Activated CD8-positive, alpha-beta memory T cell treated with anti-CD3 and anti-CD28 coated beads, Interleukin-2, amount 50 U/mL, for 24 hours (primary cell): Measurements from ENCODE around the gene ADIRF.
"Not testable (repeated sequence)": the region's sequence is repeated elsewhere in the genome, so short reads cannot be mapped to it uniquely, and the experiment has no call there.

Experiments
- DNase-seq: peaks from one replicate; pipeline ENCODE4 v3.0.0-alpha.2; 2020; ENCODE audit errors: extremely low read depth

ADIRF gene

DNA sequence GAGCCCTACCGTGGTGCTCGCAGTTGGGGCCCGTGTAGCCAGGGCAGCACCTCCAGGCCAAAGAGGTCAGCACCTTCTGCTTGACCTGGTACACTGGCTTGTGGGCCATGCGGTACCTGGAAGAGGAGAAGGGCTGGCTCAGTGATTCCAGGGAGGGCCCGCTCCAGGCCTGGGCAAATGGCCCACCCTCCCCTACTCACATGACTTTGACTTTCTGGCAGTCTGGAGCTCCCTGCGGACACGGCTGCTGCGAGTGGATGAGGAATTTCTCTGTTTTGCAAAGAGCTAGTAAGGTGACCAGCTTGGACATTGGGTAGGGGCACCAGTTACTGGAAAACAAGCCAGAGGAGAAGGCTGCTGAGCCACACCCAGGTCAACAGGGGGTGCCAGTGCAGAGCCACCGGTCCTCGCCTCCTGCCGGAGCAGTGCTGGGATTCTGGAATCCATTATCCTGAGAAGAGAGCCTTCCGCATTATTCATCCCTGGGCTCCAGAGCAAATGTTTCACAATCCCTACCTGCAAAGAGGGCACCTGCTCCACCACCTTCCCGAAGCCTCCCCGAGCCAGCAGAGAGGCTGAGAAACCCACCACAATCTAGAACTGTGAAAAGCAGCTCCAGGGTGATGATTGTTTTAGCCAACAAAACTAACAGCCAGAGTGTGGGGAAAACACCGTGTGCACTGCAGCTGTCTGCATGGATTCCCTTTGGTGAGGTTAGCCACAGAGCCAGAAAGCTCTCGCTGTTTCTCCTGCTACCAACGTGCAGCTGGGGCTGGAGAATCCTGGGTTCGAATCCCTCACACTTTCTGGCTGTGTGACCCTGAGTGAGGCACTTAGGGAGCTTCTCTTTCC is 22.7 kb upstream of the ADIRF start:
- no peak for DNase-seq

DNA sequence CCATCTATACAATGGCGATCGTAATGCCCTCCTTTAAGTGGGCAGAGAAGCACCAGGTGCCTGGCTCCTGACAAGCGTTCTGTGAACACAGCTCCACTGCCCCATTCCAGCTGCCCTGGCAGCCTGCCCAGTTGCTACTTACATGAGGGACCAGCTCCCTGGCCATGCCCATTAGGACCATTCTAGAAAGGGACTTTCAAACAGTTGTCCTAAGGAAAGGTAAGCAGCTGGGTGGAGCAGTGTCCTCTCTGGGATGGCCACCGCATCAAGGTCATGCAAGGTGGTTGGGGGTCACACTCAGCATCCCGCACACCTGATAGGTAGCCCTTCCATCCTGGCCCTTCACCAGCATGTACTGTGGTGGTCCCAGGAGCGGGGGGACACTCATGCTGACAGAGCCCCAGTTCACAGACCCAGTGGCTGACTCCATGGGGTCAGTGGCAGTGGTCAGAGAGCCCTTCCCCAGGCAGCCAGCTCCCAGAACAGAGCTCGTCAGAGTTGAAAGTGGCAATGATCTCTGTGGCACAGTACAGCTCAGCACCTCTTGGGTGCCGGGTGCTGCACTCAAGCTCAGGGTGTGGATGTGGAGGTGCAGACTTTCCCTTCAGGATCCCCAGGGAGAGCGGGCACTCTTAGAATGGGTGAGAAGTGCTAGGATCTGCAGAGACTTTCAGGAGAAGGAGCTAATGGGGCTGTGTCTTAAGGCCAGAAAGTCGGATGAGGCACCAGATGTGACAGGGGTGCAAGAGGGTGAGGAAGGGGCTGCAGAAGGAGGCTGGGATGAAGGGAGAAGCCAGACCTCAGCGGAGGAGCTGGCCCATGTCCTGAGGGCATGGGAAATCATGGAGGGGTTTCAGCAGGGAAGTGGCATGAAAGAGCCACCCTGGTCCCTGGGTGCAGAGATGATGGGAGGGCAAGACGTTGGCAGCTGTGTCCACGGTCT is 21.8 kb upstream of the ADIRF start:
- DNase-seq, result no peak

DNA sequence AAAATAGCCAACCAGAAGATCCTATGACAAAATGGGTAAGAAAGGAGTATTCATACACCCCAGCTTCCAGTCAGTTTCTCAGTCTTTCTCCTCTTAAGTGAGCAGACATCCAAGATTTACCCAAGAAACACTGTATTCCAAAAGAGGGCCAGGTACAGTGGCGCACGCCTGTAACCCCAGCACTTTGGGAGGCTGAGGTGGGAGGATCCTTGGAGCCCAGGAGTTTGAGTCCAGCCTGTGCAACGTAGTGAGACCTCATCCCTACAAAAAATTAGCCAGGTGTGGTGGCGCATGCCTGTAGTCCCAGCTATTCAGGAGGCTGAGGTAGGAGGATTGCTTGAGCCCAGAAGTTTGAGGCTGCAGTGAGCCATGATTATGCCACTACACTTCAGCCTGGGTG is 20.5 kb upstream of the ADIRF start:
- DNase-seq, result not testable (repeated sequence)

DNA sequence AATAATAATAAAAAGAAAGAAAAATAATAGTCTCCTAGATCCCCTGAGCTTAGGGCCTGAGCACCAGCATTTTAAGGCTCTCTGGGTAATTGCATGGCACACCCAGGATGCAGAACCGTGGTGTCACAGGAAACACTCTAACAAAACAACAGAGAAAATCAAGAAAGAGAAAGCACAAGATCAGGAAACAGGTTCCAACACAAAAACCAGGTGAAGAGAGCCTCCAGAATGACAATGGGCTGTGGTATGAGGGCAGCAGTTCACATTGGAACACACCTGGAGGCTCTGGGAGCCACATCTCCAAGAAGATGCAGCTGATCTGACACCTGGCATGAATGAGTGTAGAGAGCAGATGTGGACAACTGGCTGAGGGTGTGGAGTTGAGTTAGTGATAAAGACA is 17.9 kb upstream of the ADIRF start:
- DNase-seq, result no peak

DNA sequence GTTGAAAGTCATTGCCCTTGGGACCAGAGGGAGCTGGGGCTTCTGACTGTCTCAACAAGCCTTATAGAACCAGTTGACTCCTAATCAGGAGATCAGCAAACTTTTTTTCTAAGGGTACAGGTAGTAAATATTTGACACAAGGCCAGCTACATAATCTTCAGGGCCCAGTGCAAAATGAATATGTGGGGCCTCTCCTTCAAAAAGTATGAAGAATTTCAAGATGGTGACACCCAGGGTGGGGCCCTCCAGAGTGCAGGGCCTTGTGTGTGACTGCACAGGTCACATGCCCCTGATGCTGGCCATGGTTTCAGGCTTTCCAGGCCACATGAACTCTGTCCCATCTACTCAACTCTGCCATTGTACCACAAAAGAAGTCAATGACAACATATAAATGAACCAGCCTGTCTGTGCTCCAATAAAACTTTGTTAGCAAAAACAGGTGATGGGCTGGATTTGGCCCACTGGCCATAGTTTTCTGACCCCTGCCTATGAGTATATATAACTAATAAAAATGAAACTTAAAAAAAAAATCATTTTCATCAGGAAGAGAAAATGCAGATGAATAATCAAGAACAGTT is 17.0 kb upstream of the ADIRF start:
- DNase-seq, result no peak

DNA sequence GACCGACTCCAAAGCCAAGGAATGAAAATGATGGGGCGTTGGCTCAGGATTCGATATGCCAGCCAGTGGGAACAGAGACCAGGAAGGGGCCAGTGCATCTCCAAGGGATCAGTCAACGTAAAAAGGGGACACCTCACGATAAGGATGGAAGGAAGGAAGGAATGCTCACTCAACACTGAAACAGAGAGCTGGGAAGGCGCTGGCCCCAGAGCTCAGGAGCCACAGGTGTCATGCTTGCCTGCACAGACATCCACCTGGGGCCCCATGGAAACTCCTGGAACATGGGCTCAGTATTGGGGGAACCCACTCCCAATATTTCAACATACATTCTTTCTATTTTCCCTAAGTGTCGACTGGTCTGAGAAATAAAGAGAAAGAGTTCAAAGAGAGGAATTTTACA is 16.2 kb upstream of the ADIRF start:
- no peak for DNase-seq

DNA sequence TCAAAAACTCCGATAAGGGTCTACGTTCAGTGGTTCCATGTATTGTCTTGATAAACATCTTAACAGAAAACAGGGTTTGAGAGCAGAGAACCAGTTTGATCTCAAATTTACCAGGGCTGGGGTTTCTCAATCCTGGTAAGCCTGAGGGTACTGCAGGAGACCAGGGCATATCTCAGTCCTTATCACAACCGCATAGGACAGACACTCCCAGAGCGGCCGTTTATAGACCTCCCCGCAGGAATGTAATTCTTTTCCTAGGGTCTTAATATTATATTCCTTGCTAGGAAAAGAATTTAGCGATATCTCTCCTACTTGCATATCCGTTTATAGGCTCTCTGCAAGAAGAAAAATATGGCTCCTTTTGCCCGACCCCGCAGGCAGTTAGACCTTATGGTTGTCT is 15.6 kb upstream of the ADIRF start:
- not testable (repeated sequence) for DNase-seq

DNA sequence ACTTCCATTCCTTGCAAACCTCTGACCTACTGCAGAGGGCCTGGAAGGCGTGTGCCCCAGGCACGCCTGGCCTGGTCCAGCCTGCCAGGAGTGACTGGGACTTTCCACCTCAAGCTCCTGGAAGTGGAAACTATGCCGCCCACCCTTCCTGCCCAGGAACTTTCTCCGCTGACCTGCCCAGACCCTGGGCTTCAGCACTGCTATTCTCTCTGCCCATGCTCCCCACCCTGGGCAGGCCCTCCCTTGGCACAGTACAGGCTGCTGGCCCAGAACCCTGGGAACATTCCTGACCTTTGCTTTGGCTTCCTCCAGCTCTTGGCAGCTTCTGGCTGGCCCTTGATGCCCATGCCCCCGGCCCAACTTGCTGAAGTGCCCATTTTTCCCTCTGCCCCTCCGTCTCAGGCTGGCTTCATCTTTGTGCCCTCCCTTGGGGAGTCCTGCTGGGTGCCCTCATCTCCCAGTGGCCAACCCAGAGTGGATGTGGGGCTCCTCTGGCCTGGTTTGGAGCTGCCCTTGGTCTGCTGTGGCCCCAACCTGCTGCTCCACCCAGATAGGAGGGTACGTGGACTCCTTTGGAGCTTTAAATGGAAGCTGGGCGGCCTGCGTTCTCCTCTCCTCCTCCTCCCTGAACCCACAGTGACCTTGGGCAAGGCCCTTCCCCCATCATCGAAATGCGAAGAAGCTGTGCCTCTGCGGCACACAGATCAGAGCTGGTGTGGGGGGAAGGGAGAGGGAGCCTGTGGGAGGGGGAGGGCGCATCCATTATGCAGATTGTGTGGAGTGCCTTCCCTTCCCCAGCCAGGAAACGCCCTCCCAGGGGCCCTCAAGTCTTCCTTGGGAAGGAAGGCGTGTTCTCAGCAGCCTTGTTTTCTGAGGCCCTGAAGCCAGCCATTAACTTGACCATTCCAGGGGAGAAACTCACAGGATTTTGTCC is 14.3 kb upstream of the ADIRF start:
- DNase-seq, result no peak

DNA sequence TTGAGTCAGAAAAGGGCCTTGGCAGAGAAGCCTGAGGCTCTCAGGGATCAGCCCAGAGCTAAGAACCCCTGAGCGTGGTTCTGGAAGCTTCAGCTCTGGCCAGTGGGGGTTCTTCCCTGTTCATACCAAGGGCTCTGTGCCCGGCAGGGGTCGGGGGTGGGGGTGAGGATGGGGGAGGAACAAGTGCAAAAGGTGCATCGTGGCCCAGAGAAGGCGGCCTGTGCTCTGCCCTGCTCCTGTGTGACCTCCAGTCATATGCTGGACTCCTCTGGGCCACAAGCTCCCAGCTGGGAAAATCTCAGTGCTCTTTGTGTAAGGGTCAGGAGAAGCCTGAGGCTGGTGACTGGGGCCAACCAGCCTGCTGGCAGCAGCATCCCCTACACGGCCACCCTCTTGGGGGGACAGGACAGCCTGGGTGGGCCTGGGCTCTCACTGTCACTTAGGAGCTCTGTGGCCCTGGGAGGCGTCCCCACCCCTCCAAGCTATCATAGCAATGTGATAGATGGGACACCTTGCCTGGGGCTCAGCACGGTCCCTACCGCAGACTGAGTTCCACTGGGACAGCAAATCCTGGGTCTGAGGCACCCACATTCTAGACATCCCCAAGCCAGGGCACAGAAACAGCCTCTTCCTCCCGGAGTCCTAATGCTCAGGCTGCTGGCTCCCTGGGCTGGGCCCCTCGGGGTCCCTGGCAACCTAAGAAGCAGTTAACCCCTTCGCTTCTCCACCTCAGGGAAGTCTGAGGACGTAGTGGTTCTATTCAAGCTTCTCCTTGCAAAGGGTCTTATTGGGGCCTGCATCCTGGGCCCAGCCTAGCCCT is 13.4 kb upstream of the ADIRF start:
- DNase-seq, result no peak

DNA sequence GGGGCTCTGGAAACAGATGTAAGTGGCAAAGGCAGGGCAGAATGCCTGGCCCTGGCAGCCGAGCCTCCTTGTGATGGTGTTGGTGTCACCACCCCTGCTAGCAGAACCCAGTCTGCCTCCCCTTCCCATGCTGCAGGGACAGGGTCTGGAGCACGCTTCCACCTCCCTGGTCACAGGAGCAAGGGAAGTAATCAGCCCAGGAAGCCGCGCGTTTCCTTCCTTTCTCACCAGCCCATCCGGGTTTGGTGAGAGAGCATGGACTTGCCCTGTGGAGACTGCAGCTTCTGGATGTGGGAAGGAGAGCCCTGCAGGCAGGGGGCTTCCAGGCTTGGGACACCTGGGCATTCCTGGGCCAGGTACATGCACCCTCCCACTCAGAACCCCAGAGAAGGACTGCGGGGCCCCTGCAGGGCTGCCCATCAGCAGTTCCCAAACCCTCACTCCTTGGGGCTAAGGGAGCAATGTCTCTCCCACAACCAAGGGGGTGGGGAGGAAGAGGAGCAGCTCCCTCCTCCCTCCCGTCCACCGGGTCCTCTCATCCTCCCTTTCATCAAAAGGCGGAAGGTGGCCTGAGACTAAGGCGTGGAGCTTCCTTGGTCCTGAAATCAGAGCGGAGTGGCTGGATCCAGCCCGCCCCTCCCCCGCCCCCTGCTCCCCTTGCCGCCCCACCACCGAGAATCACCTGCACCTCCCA is 12.6 kb upstream of the ADIRF start:
- no peak for DNase-seq

DNA sequence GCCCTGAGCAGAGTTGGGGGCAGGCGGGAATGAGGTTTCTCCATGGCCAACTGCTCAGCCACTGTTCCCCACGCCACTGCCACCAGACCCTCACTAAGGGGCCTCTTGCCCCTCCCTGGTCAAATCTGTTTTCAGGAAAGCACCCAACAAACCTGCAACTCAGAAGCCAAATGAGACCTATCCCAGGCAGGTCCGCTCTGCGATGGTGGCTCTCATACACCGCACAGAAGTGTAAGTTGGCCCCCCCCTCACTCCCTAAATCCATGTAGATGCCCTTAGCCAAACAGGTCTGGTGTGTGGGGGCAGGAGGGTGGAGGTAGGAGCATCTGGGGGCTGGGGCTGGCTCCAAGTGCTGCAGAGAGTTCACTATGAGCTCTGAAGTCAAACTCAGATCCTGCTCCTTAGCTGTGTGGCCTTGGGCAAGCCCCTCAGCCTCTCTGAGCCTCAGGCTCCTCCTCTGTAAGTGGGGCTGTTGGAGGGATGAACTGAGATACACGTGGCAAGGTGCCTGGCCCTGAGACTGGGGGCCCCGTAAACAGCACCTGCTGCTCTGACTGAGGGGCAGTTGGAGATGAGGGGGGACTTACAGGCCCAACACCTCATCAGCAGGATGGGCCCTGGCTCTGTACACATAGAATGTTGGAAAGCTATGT is 12.0 kb upstream of the ADIRF start:
- no peak for DNase-seq

DNA sequence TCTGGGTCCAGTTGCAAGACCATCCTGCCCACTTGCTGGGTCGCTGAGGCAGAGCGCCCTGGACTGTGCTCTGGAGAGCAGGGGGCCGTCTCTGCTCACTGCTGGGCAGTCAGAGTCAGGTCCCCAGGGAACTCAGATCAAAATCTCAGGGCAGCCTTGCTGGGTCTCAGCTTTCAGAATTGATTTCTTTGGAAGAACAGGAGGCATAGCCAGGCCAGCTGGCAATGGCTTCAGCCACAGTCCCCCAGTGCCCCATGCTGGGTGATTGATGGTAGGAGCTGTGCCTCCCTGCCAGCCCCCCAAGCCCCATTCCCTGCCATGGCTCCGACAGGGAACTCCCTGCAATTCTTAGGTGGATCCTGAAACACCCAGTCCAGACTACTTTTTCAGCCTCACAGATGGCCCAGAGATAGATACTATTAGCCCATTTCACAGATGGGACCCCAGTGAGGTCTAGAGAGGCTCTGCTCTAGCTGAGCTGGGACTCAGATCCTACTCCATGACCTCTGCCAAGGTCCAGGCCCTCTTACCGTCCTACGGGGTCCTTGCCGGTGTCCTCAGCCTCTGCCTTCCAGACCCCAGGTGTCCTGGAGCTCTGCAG is 11.3 kb upstream of the ADIRF start:
- DNase-seq, result no peak

DNA sequence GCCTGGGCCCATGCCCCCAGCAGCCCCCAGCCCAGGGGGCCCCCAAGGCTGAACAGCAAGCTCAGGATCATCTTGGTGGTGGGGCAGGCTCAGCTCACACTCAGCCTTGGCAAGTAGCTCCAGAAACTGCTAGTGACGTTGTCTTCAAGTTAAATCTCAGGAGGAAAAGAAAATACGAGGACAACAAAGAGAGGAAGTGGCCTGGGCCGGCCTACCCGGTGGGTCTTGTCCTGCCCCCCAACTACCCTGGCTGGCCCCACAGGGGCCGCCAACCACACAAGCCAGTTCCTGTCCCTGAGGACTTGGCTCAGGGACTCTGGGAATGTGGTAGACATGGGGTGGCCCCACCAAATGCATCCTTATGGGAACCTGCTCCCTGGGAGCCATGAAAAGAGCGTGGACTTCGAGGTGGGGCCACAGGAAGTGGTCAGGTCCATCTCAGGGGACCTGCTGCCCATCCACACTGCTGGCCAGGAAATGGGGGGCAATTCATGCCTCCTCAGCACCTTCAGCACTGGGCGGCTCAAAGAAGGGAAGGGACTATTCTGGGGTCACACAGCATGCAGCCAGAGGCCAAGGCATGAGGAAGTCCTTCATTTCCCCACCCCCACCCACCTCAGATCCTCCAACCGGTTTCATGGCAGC is 10.7 kb upstream of the ADIRF start, which contains the start of gene MMRN2:
Gene MMRN2 (minus strand): TSS at position 145 of the 645 bp plus-strand sequence. CDS start 74 bp downstream, at position 71.
- DNase-seq, result no peak

DNA sequence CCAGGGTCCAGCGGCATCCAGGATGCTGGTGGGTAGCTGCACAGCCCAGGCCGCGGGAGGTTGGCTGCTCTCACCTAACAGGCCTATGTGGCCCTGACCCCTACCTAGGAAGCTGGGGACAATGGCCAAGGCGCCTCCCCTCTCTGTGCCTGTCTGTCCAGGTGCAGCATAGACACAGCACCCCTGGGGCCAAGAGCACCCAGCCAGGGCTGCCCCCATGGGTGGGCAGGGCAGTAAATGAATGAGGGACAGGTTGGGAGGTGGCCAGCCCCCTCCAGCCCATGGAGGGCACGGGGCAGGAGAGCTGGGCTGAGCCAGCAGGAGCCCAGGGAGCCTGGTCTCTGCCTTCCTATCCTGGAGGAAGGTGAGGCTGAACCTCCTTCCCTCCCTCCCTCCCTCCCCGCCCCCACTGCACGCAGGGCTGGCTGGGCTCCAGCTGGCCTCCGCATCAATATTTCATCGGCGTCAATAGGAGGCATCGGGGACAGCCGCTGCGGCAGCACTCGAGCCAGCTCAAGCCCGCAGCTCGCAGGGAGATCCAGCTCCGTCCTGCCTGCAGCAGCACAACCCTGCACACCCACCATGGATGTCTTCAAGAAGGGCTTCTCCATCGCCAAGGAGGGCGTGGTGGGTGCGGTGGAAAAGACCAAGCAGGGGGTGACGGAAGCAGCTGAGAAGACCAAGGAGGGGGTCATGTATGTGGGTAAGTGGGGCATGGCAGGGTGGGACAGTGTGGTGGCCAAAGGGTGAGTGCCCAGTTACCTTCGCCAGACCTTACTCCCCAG is 10.0 kb upstream of the ADIRF start, which contains the start of gene SNCG:
Gene SNCG (plus strand): TSS at position 484 of the 785 bp plus-strand sequence. CDS start 99 bp downstream, at position 583.
- no peak for DNase-seq

DNA sequence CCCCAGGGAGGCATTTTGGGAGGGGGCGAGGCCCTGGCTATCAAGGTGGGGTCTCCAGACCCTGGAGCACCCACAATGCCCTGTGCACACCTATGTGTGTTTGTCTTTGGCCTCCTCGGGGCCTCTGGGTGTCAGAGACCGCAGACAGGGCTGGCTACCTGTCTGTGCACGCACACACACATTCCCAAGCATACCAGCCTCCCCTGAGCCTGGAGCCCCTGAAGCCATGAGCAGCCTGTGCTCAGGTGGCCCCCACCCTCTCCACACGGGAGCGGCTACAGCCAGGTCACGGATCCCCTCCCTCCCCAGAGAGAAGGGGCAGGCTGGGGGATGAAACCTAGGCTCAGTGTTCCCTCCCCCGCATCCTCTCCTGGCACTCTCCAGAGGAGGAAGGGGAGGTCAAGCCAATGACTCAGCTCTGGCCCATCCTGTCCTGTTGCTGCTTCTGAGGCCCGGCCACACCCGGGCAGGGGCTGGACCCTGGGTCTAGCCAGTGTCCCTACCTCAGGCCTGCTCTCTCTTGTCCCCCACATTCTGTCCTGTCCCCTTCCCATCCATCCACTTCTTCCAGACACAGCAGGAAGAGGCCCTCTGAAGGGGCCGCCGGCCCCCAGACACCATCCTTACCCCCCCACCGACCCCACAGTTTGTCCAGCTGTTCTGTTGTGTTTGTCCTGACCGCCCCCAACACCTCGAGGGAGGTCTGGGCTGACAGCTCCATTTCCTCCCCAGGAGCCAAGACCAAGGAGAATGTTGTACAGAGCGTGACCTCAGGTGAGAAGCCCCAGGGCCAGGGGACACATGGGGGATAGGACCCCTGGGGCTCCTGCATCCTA is 9.2 kb upstream of the ADIRF start:
- no peak for DNase-seq

DNA sequence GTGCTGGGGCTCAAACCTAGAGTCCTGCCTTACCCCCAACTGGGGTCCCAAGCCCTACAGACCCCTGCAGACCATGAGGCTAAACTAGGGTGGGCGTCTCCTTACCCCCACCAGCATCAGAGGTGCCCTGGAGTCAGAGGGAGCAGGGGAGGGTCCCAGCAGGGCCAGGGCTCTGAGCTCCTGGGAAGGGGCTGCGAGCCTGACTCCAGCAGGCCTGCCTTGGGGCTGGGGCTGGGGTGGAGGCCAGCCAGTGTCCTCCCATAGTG is 8.6 kb upstream of the ADIRF start:
- DNase-seq, result no peak
